SIG-M5 treated with dmso at 0.1 percent for 504 hours (cell line): ENCODE data around the gene CCDC17.
A peak's percentile ranks its signal among the peaks of the same experiment; 100 is the strongest.

Experiments used
- DNase-seq: peaks from one replicate; lab custom pipeline; 2025; ENCODE audit not compliant: unreplicated experiment; lab: John Stamatoyannopoulos, UW

Gene CCDC17

DNA sequence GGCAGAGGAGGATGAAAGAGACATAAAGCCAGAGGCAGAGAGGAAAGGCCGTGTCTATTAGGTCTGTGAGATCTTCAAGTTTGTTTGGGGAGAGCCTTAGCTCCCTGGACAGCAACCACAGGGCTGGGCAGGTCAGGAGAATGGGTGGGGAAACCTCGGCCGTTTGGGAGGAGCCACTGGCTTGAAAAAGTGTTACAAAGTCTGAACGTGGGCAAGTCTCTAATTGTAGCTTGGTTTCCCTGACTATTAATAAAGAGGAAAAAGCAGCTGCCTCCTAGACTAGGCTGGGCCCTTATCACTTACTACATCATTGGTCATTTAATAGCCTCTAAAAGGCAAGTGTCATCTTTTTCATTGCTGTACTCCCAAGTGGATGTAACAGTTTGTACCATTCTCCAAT lies at the start of gene CCDC17:
Gene CCDC17 (minus strand): TSS at position 83 of the 400 bp plus-strand sequence. CDS start 145 bp downstream, outside the sequence.
- DNase-seq, result no peak

GRCh38 chr1:45669859-45670655 lies 46.2 kb upstream of the CCDC17 start:
- DNase-seq, result no peak

GRCh38 chr1:45669379-45669778 lies 45.5 kb upstream of the CCDC17 start:
- no peak for DNase-seq

DNA sequence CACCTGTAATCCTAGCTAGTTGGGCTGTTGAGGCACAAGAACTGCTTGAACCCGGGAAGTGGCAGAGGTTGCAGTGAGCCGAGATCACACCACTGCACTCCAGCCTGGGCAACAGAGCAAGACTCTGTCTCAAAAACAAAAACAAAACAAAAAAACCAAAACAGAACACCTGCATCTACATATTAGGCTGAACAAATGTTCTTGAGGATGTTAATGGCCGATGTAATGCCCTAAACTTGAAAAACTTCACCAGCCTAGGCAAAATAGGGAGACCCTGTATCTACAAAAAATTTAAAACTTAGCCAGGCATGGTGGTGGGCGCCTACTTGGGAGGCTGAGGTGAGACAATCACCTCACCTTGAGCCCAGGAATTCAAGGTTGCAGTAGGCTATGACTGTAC lies 44.7 kb upstream of the CCDC17 start:
- DNase-seq, result no peak

GRCh38 chr1:45667321-45668111 lies 43.7 kb upstream of the CCDC17 start:
- DNase-seq, result no peak

DNA sequence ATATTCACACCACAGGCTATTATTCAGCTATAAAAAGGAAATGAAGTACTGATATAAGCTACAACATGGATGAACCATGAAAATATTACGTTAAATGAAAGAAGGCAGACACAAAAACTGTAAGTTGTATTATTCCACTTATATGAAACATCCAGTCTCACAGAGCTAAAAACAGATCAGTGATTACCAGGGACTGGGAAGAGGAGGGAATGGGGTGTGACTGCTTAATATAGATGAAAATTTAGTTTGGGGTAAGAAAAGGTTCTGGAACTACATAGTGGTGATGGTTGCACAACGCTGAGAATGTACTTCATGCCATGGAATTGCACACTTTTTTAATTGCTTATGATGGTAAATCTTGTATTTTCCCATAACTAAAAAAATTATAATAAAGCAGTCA lies 43.0 kb upstream of the CCDC17 start:
- no peak for DNase-seq

GRCh38 chr1:45660336-45660735 lies 36.5 kb upstream of the CCDC17 start:
- no peak for DNase-seq

GRCh38 chr1:45659222-45659621 lies 35.4 kb upstream of the CCDC17 start:
- DNase-seq, result no peak

GRCh38 chr1:45658171-45658570 lies 34.3 kb upstream of the CCDC17 start:
- DNase-seq, result no peak

DNA sequence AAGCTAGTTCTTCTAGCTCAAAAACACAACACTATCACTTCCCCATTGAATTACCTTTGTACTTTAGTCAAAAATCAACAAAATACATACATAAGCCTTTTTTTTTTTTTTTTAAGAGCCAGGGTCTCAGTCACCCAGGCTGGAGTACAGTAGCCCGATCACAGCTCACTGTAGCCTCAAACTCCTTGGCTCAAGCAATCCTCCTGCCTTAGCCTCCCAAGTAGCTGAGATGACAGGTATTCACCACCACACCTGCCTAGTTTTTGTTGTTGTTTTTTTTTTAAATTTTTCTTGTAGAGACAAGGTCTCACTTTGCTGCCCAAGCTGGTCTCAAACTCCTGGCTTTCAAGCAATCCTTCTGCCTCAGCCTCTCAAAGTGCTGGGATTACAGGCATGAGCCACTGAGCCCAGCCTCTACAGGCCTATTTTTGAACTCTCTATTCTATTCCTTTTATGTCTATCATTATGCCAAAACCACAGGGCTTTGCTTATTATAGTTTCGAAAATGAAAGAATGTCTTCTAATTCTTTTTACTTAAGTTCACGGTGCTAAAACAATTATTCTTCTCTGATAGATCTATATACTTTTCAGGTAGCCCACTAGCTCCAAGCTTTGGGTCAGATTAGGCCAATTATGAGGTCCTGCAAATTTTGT lies 32.8 kb upstream of the CCDC17 start:
- no peak for DNase-seq

GRCh38 chr1:45654540-45655280 lies 30.9 kb upstream of the CCDC17 start:
- DNase-seq, result no peak

- peak; percentile 50 for DNase-seq
Measured at GRCh38 chr1:45647248-45648021, 23.6 kb upstream of the CCDC17 start.

GRCh38 chr1:45644661-45645060 lies 20.8 kb upstream of the CCDC17 start:
- no peak for DNase-seq

- no peak for DNase-seq
Measured at GRCh38 chr1:45643978-45644377, 20.1 kb upstream of the CCDC17 start.

DNA sequence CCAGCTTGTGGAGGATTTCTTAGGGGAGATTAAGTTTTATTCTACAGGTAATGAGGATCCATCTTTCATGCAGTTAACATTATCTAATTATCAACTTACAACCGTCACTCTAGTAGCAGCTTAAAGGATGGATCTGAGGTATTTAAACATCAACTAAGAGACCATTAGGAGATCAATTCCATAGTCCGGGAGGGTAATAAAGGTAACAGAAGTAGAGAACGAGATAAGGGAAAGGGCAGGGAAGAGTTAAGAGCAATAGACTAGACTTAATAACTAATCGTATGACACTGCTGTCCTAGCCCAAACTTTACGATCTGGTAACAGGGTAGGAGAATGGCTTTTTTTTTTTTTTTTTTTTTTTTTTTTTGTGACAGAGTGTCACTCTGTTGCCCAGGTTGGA lies 19.5 kb upstream of the CCDC17 start:
- no peak for DNase-seq

DNA sequence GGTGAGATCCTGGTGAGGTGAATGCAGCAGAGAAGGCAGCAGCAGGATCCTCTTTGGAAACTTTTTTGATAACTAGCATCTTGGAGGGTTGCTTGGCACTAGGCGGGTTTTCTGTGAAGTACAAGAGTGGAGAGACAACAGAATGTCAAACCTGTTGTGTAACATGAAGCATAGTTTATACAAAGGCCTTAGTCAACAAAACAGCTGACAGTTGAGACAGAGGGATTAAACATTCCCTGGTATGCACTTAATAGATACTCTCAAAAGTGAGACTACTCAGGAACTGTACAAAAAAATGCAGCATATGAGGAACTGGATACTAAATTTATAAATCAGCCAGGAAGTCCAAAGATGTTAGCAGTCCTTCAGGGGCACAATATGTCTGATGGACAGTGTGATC lies 16.4 kb upstream of the CCDC17 start:
- no peak for DNase-seq

GRCh38 chr1:45635211-45635610 lies 11.4 kb upstream of the CCDC17 start:
- DNase-seq, result no peak

- DNase-seq, result no peak
Measured at GRCh38 chr1:45630429-45630828, 6.6 kb upstream of the CCDC17 start.

- DNase-seq, result no peak
Measured at GRCh38 chr1:45629035-45629434, 5.2 kb upstream of the CCDC17 start.
